GM23338 (cell line): Measurements from ENCODE around the gene MTOR. TPM values are rescaled to one million over a fixed set of nuclear protein-coding genes. Genes with fewer than 3 reads are reported as not detected.

ENCODE experiments used
- ATAC-seq: fragments of 200-7000 bp; cut with Tn5 transposase; 3 replicates; pipeline ENCODE4 v1.9.1; 2020
- DNase-seq: peaks from one replicate; pipeline ENCODE4 v3.0.0-alpha.2; 2015; ENCODE audit warnings: low spot score
- H2AFZ ChIP-seq: fragments of 200-600 bp; sonication (generic); 2 replicates; pipeline ENCODE4 v1.8.0; 2016; ENCODE audit warnings: antibody characterized with exemption, mild to moderate bottlenecking, moderate library complexity
- H3F3A ChIP-seq: fragments of 200-600 bp; sonication (generic); replicated peaks from 2 replicates; pipeline ENCODE4 v1.8.0; 2017; ENCODE audit warnings: antibody characterized with exemption, mixed run types, low read depth
- H3K27ac ChIP-seq: fragments of 200-600 bp; sonication (generic); 2 replicates; pipeline ENCODE4 v1.6.1; 2016; ENCODE audit warnings: low read depth
- H3K27me3 ChIP-seq: fragments of 200-600 bp; sonication (generic); 2 replicates; pipeline ENCODE4 v1.8.0; 2016; ENCODE audit warnings: mild to moderate bottlenecking, mixed run types, moderate library complexity; ENCODE audit not compliant: insufficient read depth
- H3K36me3 ChIP-seq: fragments of 200-600 bp; sonication (generic); 2 replicates; pipeline ENCODE4 v1.8.0; 2016; ENCODE audit warnings: mild to moderate bottlenecking; ENCODE audit not compliant: insufficient read depth
- H3K4me1 ChIP-seq: fragments of 200-600 bp; sonication (generic); 2 replicates; pipeline ENCODE4 v1.8.0; 2016; ENCODE audit warnings: mild to moderate bottlenecking, moderate library complexity; ENCODE audit not compliant: insufficient read depth
- H3K4me2 ChIP-seq: fragments of 200-600 bp; sonication (generic); 2 replicates; pipeline ENCODE4 v1.7.1; 2017; ENCODE audit warnings: mixed run types
- H3K4me3 ChIP-seq: fragments of 200-600 bp; sonication (generic); 2 replicates; pipeline ENCODE4 v1.6.1; 2016; ENCODE audit warnings: mixed run types
- H3K79me2 ChIP-seq: fragments of 200-600 bp; sonication (generic); replicated peaks from 2 replicates; pipeline ENCODE4 v1.8.0; 2017; ENCODE audit warnings: mild to moderate bottlenecking; ENCODE audit not compliant: insufficient read depth
- H3K9me2 ChIP-seq: fragments of 200-600 bp; sonication (generic); 2 replicates; pipeline ENCODE4 v1.8.0; 2017; ENCODE audit not compliant: insufficient read depth
- H4K20me1 ChIP-seq: fragments of 200-600 bp; sonication (generic); replicated peaks from 2 replicates; pipeline ENCODE4 v1.8.0; 2017; ENCODE audit warnings: mild to moderate bottlenecking; ENCODE audit not compliant: insufficient read depth
- H3K27ac Mint-ChIP-seq: 2 replicates; pipeline ENCODE4 v1.8.0; 2020; ENCODE audit warnings: inconsistent platforms, mild to moderate bottlenecking, moderate library complexity, mixed read lengths
- H3K27me3 Mint-ChIP-seq: 3 replicates; pipeline ENCODE4 v1.8.0; 2022; ENCODE audit warnings: low read depth, mild to moderate bottlenecking, moderate library complexity, mixed read lengths, inconsistent platforms; ENCODE audit not compliant: insufficient read depth, poor library complexity
- H3K36me3 Mint-ChIP-seq: 3 replicates; pipeline ENCODE4 v1.8.0; 2021; ENCODE audit warnings: low read depth, mild to moderate bottlenecking, inconsistent platforms, moderate library complexity, mixed read lengths
- H3K4me1 Mint-ChIP-seq: 3 replicates; pipeline ENCODE4 v1.8.0; 2020; ENCODE audit warnings: mild to moderate bottlenecking, inconsistent platforms, mixed read lengths
- H3K4me3 Mint-ChIP-seq: 3 replicates; pipeline ENCODE4 v1.8.0; 2021; ENCODE audit warnings: moderate library complexity, mild to moderate bottlenecking, inconsistent platforms, mixed read lengths
- H3K9me3 Mint-ChIP-seq: 3 replicates; pipeline ENCODE4 v1.8.0; 2020; ENCODE audit warnings: moderate library complexity, mild to moderate bottlenecking, inconsistent platforms, mixed read lengths
- CREB1 ChIP-seq: fragments of 250-450 bp; sonication (Bioruptor Pico); IDR thresholded peaks from 2 replicates; pipeline ENCODE4 v1.5.0; 2020; ENCODE audit warnings: low read depth, mild to moderate bottlenecking, moderate library complexity
- CTCF ChIP-seq, 2 experiments: fragments of 200-600 bp in 1 of 2; sonication (generic) in 1 of 2; conservative IDR thresholded peaks; 2 replicates each; pipeline versions ENCODE4 v1.5.1 to v1.6.1; 2016 to 2017; ENCODE audit warnings: antibody characterized with exemption in 2 of 2, low read depth in 2 of 2, mild to moderate bottlenecking in 2 of 2, moderate library complexity in 1 of 2
- JUNB ChIP-seq: IDR thresholded peaks from one replicate; pipeline ENCODE4 v1.6.1; 2016; ENCODE audit warnings: antibody characterized with exemption; ENCODE audit not compliant: unreplicated experiment
- NANOG ChIP-seq: IDR thresholded peaks from 2 replicates; pipeline ENCODE4 v1.6.1; 2016; ENCODE audit warnings: antibody characterized with exemption, borderline replicate concordance
- POLR2AphosphoS5 ChIP-seq: IDR thresholded peaks from 2 replicates; pipeline ENCODE4 v1.6.1; 2016; ENCODE audit warnings: antibody characterized with exemption, low read depth
- REST ChIP-seq: IDR thresholded peaks from one replicate; pipeline ENCODE4 v1.6.1; 2018; ENCODE audit warnings: antibody characterized with exemption; ENCODE audit not compliant: unreplicated experiment
- ZNF114 ChIP-seq: fragments of 250-450 bp; sonication (Bioruptor Pico); IDR thresholded peaks from 2 replicates; pipeline ENCODE4 v1.5.0; 2020; ENCODE audit warnings: mild to moderate bottlenecking, moderate library complexity
- ZNF331 ChIP-seq: fragments of 250-450 bp; sonication (Bioruptor Pico); IDR thresholded peaks from 2 replicates; pipeline ENCODE4 v1.5.0; 2020; ENCODE audit warnings: low read depth, mild to moderate bottlenecking, moderate library complexity
- polyA plus RNA-seq: library from polyadenylated mRNA; unstranded; fragments of >200 nt; fragmentation: Nextera tagmentation; extraction: Ambion mirVana; gene quantifications from 2 replicates; pipeline ENCODE4 v1.2.1, GENCODE V29; 2016
- total RNA-seq: library from RNA; depleted of rRNA; stranded (reverse); fragments of >200 nt; shearing (Covaris generic); gene quantifications from 2 replicates; pipeline ENCODE4 v1.2.3, GENCODE V29; 2014

The MTOR gene
- total and polyA plus RNA-seq, 2 experiments from 2014 or later = 22.8 to 98.0 TPM

DNA sequence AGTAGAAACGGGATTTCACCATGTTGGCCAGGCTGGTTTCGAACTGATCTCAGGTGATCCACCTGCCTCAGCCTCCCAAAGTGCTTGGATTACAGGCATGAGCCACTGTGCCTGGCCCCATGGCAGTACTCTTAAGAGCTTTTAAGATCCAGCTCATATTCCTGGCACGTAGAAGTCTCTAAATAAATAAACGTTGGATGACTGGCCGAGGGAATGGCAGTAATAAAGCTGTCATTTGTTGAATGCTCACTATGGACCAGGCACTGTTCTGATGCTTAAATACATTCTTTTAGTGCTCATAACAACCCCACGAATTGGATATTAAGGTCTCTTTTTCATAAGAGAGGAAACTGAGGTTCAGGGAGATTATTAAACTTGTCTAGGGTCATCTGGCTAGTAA lies 31.5 kb upstream of the MTOR start (continued):
- no peak for TF ChIP-seq JUNB
- no peak for TF ChIP-seq REST
- no peak for TF ChIP-seq NANOG
- no peak for TF ChIP-seq CREB1 (CRISPR knock-in tag)
- TF ChIP-seq CTCF (conservative IDR thresholded peaks at IDR 0.05; ENCODE audit: low read depth in 2 of 2) = no peak

DNA sequence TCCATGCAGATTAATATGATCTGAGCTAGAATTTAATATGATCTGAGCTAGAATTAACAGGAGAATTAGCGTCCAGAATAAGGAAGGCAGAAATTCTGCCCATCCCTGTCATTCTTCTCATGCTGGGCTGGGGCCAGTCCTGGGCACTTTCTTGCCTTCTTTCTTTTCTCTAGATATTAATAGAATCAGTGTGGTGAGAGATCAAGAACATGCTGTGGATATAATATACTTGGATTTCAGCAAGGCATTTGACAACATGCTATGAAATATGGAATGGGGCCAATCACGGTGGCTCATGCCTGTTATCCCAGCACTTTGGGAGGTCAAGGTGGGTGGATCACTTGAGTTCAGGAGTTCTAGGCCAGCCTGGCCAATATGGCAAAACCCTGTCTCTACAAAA lies 28.7 kb upstream of the MTOR start:
- H3K4me1 Mint-ChIP-seq = peaks cover 23% of the 10 kb centered on the region
- peaks cover 3% of the 10 kb centered on the region for H3K27me3 Mint-ChIP-seq
- H3K79me2 ChIP-seq = peaks cover 20% of the 10 kb centered on the region
- no peak for TF ChIP-seq POLR2AphosphoS5
- TF ChIP-seq ZNF114 = no peak
- TF ChIP-seq NANOG = no peak
- TF ChIP-seq CTCF (conservative IDR thresholded peaks at IDR 0.05; ENCODE audit: low read depth in 2 of 2) = no peak
- no peak for TF ChIP-seq REST
- TF ChIP-seq ZNF331 (CRISPR knock-in tag) = no peak
- no peak for TF ChIP-seq CREB1 (CRISPR knock-in tag)

More for the DNA sequence above, 28.7 kb upstream of the MTOR start:
- Histone ChIP-seq H3K4me3 (no peak overlapping the region), H4K20me1 (no peaks in the 10 kb centered on the region; the same call in 1 of the 2 replicates), H3K4me2 (no peak overlapping the region), H3K27ac (no peak overlapping the region), H3K9me2 (no peaks in the 10 kb centered on the region), H3K27me3 (no peaks in the 10 kb centered on the region), H2AFZ (no peak overlapping the region), H3K36me3 (no peaks in the 10 kb centered on the region), H3K4me1 (peaks cover 22% of the 10 kb centered on the region), H3F3A (peaks cover 10% of the 10 kb centered on the region)
- DNase-seq (no peak), ATAC-seq (no peak)
- Mint-ChIP-seq H3K4me3 (no peak overlapping the region), H3K36me3 (peaks cover 41% of the 10 kb centered on the region), H3K27ac (no peak overlapping the region), H3K9me3 (no peaks in the 10 kb centered on the region)
